ENCODE results near the gene PSME3IP1. TPM values are rescaled to one million over a fixed set of nuclear protein-coding genes. Genes with fewer than 3 reads are reported as not detected.

Gene PSME3IP1
- total and polyA plus RNA-seq, 2 experiments from 2014 or later: 78.0 to 105 TPM

DNA sequence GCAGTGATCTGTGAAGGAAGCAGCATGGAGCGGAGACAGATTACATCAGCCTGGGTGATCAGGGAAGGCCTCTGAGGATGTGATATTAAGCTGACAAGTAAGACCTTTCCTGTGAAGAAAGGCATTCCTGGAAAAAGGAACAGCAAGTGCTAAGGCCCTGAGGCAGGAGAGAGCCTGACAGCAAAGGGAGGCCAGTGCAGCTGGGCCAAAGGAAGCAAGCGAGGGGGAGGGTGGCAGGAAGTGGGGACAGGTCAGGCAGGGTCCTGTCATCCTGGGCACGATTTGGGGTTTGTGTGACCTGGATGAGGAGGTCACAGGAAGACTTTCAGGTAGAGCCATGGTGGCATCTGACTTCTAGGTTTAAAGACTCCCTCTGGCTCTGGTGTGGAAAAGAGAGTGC, 81.1 kb downstream of the PSME3IP1 start:
- Histone ChIP-seq H3K79me2 (replicated peaks; ENCODE audit: insufficient read depth) (no peaks in the 10 kb centered on the region), H4K20me1 (replicated peaks; ENCODE audit: insufficient read depth) (no peaks in the 10 kb centered on the region), H3K4me2 (no peak overlapping the region), H3F3A (replicated peaks; ENCODE audit: low read depth) (no peaks in the 10 kb centered on the region), H3K4me3 (no peak overlapping the region), H2AFZ (no peak overlapping the region), H3K9me2 (ENCODE audit: insufficient read depth) (no peaks in the 10 kb centered on the region), H3K27ac (ENCODE audit: low read depth) (no peak overlapping the region), H3K27me3 (ENCODE audit: insufficient read depth) (no peaks in the 10 kb centered on the region), H3K4me1 (ENCODE audit: insufficient read depth) (peaks cover 11% of the 10 kb centered on the region), H3K36me3 (ENCODE audit: insufficient read depth) (no peaks in the 10 kb centered on the region)
- Mint-ChIP-seq H3K27ac (no peak overlapping the region), H3K4me3 (no peak overlapping the region), H3K9me3 (no peaks in the 10 kb centered on the region), H3K36me3 (ENCODE audit: low read depth) (no peaks in the 10 kb centered on the region), H3K4me1 (peaks cover 34% of the 10 kb centered on the region), H3K27me3 (ENCODE audit: insufficient read depth, low read depth, poor library complexity) (peaks cover 9% of the 10 kb centered on the region)
- no peak for TF ChIP-seq ZNF114 (CRISPR knock-in tag; IDR thresholded peaks at IDR 0.05)
- no peak for TF ChIP-seq CREB1 (CRISPR knock-in tag; IDR thresholded peaks at IDR 0.05; ENCODE audit: low read depth)
- TF ChIP-seq ZNF331 (CRISPR knock-in tag; IDR thresholded peaks at IDR 0.05; ENCODE audit: low read depth): no peak
- TF ChIP-seq EZH2phosphoT487 (IDR thresholded peaks at IDR 0.05; ENCODE audit: unreplicated experiment): no peak
- TF ChIP-seq, protein P1, sequence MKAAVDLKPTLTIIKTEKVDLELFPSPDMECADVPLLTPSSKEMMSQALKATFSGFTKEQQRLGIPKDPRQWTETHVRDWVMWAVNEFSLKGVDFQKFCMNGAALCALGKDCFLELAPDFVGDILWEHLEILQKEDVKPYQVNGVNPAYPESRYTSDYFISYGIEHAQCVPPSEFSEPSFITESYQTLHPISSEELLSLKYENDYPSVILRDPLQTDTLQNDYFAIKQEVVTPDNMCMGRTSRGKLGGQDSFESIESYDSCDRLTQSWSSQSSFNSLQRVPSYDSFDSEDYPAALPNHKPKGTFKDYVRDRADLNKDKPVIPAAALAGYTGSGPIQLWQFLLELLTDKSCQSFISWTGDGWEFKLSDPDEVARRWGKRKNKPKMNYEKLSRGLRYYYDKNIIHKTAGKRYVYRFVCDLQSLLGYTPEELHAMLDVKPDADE (IDR thresholded peaks at IDR 0.05): no peak
- TF ChIP-seq POLR2AphosphoS5 (IDR thresholded peaks at IDR 0.05; ENCODE audit: low read depth): no peak
- TF ChIP-seq, protein P2, sequence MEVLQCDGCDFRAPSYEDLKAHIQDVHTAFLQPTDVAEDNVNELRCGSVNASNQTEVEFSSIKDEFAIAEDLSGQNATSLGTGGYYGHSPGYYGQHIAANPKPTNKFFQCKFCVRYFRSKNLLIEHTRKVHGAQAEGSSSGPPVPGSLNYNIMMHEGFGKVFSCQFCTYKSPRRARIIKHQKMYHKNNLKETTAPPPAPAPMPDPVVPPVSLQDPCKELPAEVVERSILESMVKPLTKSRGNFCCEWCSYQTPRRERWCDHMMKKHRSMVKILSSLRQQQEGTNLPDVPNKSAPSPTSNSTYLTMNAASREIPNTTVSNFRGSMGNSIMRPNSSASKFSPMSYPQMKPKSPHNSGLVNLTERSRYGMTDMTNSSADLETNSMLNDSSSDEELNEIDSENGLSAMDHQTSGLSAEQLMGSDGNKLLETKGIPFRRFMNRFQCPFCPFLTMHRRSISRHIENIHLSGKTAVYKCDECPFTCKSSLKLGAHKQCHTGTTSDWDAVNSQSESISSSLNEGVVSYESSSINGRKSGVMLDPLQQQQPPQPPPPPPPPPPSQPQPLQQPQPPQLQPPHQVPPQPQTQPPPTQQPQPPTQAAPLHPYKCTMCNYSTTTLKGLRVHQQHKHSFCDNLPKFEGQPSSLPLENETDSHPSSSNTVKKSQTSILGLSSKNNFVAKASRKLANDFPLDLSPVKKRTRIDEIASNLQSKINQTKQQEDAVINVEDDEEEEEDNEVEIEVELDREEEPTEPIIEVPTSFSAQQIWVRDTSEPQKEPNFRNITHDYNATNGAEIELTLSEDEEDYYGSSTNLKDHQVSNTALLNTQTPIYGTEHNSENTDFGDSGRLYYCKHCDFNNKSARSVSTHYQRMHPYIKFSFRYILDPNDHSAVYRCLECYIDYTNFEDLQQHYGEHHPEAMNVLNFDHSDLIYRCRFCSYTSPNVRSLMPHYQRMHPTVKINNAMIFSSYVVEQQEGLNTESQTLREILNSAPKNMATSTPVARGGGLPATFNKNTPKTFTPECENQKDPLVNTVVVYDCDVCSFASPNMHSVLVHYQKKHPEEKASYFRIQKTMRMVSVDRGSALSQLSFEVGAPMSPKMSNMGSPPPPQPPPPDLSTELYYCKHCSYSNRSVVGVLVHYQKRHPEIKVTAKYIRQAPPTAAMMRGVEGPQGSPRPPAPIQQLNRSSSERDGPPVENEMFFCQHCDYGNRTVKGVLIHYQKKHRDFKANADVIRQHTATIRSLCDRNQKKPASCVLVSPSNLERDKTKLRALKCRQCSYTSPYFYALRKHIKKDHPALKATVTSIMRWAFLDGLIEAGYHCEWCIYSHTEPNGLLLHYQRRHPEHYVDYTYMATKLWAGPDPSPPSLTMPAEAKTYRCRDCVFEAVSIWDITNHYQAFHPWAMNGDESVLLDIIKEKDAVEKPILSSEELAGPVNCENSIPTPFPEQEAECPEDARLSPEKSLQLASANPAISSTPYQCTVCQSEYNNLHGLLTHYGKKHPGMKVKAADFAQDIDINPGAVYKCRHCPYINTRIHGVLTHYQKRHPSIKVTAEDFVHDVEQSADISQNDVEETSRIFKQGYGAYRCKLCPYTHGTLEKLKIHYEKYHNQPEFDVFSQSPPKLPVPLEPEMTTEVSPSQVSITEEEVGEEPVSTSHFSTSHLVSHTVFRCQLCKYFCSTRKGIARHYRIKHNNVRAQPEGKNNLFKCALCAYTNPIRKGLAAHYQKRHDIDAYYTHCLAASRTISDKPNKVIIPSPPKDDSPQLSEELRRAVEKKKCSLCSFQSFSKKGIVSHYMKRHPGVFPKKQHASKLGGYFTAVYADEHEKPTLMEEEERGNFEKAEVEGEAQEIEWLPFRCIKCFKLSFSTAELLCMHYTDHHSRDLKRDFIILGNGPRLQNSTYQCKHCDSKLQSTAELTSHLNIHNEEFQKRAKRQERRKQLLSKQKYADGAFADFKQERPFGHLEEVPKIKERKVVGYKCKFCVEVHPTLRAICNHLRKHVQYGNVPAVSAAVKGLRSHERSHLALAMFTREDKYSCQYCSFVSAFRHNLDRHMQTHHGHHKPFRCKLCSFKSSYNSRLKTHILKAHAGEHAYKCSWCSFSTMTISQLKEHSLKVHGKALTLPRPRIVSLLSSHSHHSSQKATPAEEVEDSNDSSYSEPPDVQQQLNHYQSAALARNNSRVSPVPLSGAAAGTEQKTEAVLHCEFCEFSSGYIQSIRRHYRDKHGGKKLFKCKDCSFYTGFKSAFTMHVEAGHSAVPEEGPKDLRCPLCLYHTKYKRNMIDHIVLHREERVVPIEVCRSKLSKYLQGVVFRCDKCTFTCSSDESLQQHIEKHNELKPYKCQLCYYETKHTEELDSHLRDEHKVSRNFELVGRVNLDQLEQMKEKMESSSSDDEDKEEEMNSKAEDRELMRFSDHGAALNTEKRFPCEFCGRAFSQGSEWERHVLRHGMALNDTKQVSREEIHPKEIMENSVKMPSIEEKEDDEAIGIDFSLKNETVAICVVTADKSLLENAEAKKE (CRISPR knock-in tag; IDR thresholded peaks at IDR 0.05): no peak
- TF ChIP-seq NANOG (IDR thresholded peaks at IDR 0.05; ENCODE audit: borderline replicate concordance): no peak
- no peak for TF ChIP-seq JUNB (IDR thresholded peaks at IDR 0.05; ENCODE audit: unreplicated experiment)
- TF ChIP-seq, protein P3, sequence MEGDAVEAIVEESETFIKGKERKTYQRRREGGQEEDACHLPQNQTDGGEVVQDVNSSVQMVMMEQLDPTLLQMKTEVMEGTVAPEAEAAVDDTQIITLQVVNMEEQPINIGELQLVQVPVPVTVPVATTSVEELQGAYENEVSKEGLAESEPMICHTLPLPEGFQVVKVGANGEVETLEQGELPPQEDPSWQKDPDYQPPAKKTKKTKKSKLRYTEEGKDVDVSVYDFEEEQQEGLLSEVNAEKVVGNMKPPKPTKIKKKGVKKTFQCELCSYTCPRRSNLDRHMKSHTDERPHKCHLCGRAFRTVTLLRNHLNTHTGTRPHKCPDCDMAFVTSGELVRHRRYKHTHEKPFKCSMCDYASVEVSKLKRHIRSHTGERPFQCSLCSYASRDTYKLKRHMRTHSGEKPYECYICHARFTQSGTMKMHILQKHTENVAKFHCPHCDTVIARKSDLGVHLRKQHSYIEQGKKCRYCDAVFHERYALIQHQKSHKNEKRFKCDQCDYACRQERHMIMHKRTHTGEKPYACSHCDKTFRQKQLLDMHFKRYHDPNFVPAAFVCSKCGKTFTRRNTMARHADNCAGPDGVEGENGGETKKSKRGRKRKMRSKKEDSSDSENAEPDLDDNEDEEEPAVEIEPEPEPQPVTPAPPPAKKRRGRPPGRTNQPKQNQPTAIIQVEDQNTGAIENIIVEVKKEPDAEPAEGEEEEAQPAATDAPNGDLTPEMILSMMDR (conservative IDR thresholded peaks at IDR 0.05; ENCODE audit: low read depth in 2 of 2): no peak
- no peak for TF ChIP-seq STAT1 (IDR thresholded peaks at IDR 0.05; ENCODE audit: unreplicated experiment)
- TF ChIP-seq, protein P4, sequence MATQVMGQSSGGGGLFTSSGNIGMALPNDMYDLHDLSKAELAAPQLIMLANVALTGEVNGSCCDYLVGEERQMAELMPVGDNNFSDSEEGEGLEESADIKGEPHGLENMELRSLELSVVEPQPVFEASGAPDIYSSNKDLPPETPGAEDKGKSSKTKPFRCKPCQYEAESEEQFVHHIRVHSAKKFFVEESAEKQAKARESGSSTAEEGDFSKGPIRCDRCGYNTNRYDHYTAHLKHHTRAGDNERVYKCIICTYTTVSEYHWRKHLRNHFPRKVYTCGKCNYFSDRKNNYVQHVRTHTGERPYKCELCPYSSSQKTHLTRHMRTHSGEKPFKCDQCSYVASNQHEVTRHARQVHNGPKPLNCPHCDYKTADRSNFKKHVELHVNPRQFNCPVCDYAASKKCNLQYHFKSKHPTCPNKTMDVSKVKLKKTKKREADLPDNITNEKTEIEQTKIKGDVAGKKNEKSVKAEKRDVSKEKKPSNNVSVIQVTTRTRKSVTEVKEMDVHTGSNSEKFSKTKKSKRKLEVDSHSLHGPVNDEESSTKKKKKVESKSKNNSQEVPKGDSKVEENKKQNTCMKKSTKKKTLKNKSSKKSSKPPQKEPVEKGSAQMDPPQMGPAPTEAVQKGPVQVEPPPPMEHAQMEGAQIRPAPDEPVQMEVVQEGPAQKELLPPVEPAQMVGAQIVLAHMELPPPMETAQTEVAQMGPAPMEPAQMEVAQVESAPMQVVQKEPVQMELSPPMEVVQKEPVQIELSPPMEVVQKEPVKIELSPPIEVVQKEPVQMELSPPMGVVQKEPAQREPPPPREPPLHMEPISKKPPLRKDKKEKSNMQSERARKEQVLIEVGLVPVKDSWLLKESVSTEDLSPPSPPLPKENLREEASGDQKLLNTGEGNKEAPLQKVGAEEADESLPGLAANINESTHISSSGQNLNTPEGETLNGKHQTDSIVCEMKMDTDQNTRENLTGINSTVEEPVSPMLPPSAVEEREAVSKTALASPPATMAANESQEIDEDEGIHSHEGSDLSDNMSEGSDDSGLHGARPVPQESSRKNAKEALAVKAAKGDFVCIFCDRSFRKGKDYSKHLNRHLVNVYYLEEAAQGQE (IDR thresholded peaks at IDR 0.05; ENCODE audit: unreplicated experiment): no peak
- no peak for TF ChIP-seq EZH2 (IDR thresholded peaks at IDR 0.05; ENCODE audit: low read depth, unreplicated experiment)
- DNase-seq (ENCODE audit: low spot score): no peak
- ATAC-seq: no peak

Data from GM23338 (cell line).